ENCODE measurements around the gene SEMA3C.

DNA sequence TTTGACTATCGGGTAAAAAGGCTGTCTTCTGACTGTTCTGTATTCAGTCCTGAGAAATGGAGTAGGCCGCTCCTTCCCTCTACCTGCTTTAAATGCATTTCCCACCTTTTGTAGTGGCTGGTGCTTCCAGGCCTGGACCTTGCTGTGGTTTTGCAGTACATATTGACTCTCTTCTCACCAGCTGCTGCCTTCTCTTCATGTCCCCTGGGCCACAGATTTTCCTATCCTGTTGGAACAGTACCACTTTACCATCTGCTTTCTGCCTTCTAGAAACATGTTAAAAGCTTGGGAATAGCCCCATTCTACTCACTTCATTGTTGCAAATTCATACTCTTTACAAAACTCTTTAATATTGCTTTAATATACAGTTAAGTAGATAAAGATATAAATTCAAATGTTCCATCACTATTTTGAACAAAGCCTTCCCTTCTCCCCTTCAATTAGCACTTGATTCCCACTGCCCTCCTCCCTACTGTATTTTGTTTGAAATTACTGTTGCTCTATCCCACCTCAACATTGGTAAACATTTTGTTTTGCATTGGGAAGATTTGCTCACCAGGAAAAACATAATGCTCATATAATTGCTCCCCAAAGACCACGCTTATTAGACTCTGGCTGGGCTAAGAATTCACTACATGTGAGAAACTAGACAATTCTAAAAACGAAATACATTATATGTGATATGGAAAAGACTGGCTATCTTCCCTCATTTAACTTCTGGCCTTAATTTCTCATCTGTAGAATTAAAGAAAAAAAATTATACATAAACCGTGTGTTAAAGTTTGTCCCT is 17.3 kb upstream of the SEMA3C start:
- TF ChIP-seq, protein P1, sequence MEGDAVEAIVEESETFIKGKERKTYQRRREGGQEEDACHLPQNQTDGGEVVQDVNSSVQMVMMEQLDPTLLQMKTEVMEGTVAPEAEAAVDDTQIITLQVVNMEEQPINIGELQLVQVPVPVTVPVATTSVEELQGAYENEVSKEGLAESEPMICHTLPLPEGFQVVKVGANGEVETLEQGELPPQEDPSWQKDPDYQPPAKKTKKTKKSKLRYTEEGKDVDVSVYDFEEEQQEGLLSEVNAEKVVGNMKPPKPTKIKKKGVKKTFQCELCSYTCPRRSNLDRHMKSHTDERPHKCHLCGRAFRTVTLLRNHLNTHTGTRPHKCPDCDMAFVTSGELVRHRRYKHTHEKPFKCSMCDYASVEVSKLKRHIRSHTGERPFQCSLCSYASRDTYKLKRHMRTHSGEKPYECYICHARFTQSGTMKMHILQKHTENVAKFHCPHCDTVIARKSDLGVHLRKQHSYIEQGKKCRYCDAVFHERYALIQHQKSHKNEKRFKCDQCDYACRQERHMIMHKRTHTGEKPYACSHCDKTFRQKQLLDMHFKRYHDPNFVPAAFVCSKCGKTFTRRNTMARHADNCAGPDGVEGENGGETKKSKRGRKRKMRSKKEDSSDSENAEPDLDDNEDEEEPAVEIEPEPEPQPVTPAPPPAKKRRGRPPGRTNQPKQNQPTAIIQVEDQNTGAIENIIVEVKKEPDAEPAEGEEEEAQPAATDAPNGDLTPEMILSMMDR (IDR thresholded peaks at IDR 0.05), result no peak
- TF ChIP-seq EP300 (IDR thresholded peaks at IDR 0.05) (no peak), POLR2AphosphoS5 (IDR thresholded peaks at IDR 0.05) (no peak), POLR2A (IDR thresholded peaks at IDR 0.05) (no peak)

Measured in stomach (tissue), 4 donors.